Breast epithelium (tissue), 4 donors: ENCODE results near the gene GAS6. TPM values are rescaled to one million over a fixed set of nuclear protein-coding genes. Genes with fewer than 3 reads are reported as not detected.

Source experiments
- DNase-seq, 2 donors: peaks; one replicate each; pipeline ENCODE4 v3.0.0-alpha.2; 2019; ENCODE audit warnings: low spot score in 2 of 2
- H3K27ac ChIP-seq, 2 donors: fragments of 200-600 bp; sonication (generic) in 1 of 2; one replicate each; pipeline ENCODE4 v1.5.1; 2016 to 2019; ENCODE audit warnings: mild to moderate bottlenecking in 1 of 2
- H3K27me3 ChIP-seq, 2 donors: fragments of 200-600 bp; sonication (generic) in 1 of 2; one replicate each; pipeline versions ENCODE4 v1.5.1 to v1.6.0; 2017 to 2019; ENCODE audit warnings: control low read depth in 1 of 2, mild to moderate bottlenecking in 1 of 2
- H3K36me3 ChIP-seq: fragments of 200-600 bp; one replicate; pipeline ENCODE4 v1.5.1; 2019
- H3K4me1 ChIP-seq, 2 donors: fragments of 200-600 bp; sonication (generic); one replicate each; pipeline ENCODE4 v1.5.1; 2016 to 2019; ENCODE audit warnings: control low read depth in 1 of 2
- H3K4me3 ChIP-seq, 3 donors: fragments of 200-600 bp; sonication (generic); 1 replicate in 2 of 3; 2 replicates in 1 of 3; pipeline ENCODE4 v1.5.1; 2016 to 2019; ENCODE audit warnings: mild to moderate bottlenecking in 3 of 3, moderate library complexity in 2 of 3
- H3K9me3 ChIP-seq, 2 donors: fragments of 200-600 bp; sonication (generic) in 1 of 2; one replicate each; pipeline ENCODE4 v1.5.1; 2016 to 2019; ENCODE audit warnings: control low read depth in 1 of 2
- CTCF ChIP-seq, 3 donors: fragments of 450-650 bp; IDR thresholded peaks; one replicate each; pipeline ENCODE4 v1.5.1; 2016 to 2017; ENCODE audit warnings: antibody characterized with exemption in 3 of 3, mild to moderate bottlenecking in 3 of 3, moderate library complexity in 3 of 3
- POLR2A ChIP-seq: fragments of 450-650 bp; IDR thresholded peaks from one replicate; pipeline ENCODE4 v1.6.1; 2016; ENCODE audit warnings: antibody characterized with exemption, mild to moderate bottlenecking, moderate library complexity
- POLR2AphosphoS5 ChIP-seq, 3 donors: sonication (generic); formaldehyde crosslinking; IDR thresholded peaks; one replicate each; pipeline ENCODE4 v1.6.1; 2017; ENCODE audit warnings: antibody characterized with exemption in 3 of 3
- intact Hi-C: fragments of 100-400 bp; cut with DNase I; formaldehyde crosslinking; loops from one replicate; pipeline ENCODE4 v1.15.1; 2023; ENCODE audit warnings: low total_unique reads
- total RNA-seq, 3 donors: library from RNA; depleted of rRNA; stranded (reverse); fragments of >200 nt; gene quantifications; one replicate each; pipeline ENCODE4 v1.1.0, GENCODE V29; 2016

Gene GAS6
- total RNA-seq, 3 donors from 2014 or later = 85.9 to 146 (median 103) TPM

- Histone ChIP-seq H3K4me1 (no peaks in the 10 kb centered on the region), H3K36me3 (no peaks in the 10 kb centered on the region), H3K9me3 (peaks cover 4 to 14% of the 10 kb centered on the region in 2 donors), H3K27me3 (peaks cover 0 to 2% of the 10 kb centered on the region in 2 donors), H3K4me3 (no peak overlapping the region), H3K27ac (no peak overlapping the region)
- intact Hi-C loops = loop anchor here (10.0 kb wide), 1 partner anchor 134 kb away; no protein-coding TSS in a partner anchor
- TF ChIP-seq POLR2AphosphoS5 (IDR thresholded peaks at IDR 0.05) = no peak
- no peak for DNase-seq
These were observed 53.2 kb downstream of the GAS6 start for GRCh38 chr13:113810640-113811039.

GRCh38 chr13:113809934-113810333 lies 53.9 kb downstream of the GAS6 start:
- peaks cover 0 to 2% of the 10 kb centered on the region in 2 donors for H3K27me3 ChIP-seq
- peaks cover 4 to 14% of the 10 kb centered on the region in 2 donors for H3K9me3 ChIP-seq
- no peaks in the 10 kb centered on the region for H3K4me1 ChIP-seq
- intact Hi-C loops = loop anchor here (10.0 kb wide), 1 partner anchor 135 kb away; no protein-coding TSS in a partner anchor
- H3K4me3 ChIP-seq = no peak overlapping the region
- DNase-seq = no peak
- TF ChIP-seq POLR2AphosphoS5 (IDR thresholded peaks at IDR 0.05) = no peak
- no peak for TF ChIP-seq POLR2A
- TF ChIP-seq CTCF (IDR thresholded peaks at IDR 0.05) = no peak
- no peaks in the 10 kb centered on the region for H3K36me3 ChIP-seq
- no peak overlapping the region for H3K27ac ChIP-seq

GRCh38 chr13:113808058-113808834 lies 55.6 kb downstream of the GAS6 start:
- intact Hi-C loops = no loop called here
- Histone ChIP-seq H3K36me3 (no peaks in the 10 kb centered on the region), H3K27me3 (peaks cover 0 to 2% of the 10 kb centered on the region in 2 donors), H3K4me1 (no peaks in the 10 kb centered on the region), H3K27ac (no peak overlapping the region), H3K4me3 (no peak overlapping the region), H3K9me3 (peaks cover 4 to 14% of the 10 kb centered on the region in 2 donors)
- no peak for DNase-seq
- TF ChIP-seq POLR2AphosphoS5 (IDR thresholded peaks at IDR 0.05) (no peak), CTCF (IDR thresholded peaks at IDR 0.05) (no peak), POLR2A (no peak)

GRCh38 chr13:113806526-113806925 lies 57.4 kb downstream of the GAS6 start:
- peaks cover 4 to 14% of the 10 kb centered on the region in 2 donors for H3K9me3 ChIP-seq
- no peak overlapping the region for H3K27ac ChIP-seq
- intact Hi-C loops = no loop called here
- H3K36me3 ChIP-seq = no peaks in the 10 kb centered on the region
- no peaks in the 10 kb centered on the region for H3K27me3 ChIP-seq
- H3K4me3 ChIP-seq = no peak overlapping the region
- DNase-seq = no peak
- TF ChIP-seq POLR2A (no peak), CTCF (IDR thresholded peaks at IDR 0.05) (no peak), POLR2AphosphoS5 (IDR thresholded peaks at IDR 0.05) (no peak)
- H3K4me1 ChIP-seq = no peaks in the 10 kb centered on the region

- Histone ChIP-seq H3K4me1 (no peaks in the 10 kb centered on the region), H3K36me3 (no peaks in the 10 kb centered on the region), H3K27me3 (no peaks in the 10 kb centered on the region), H3K27ac (no peak overlapping the region), H3K4me3 (no peak overlapping the region), H3K9me3 (peaks cover 4 to 14% of the 10 kb centered on the region in 2 donors)
- DNase-seq = no peak
- intact Hi-C loops = no loop called here
- no peak for TF ChIP-seq CTCF (IDR thresholded peaks at IDR 0.05)
- TF ChIP-seq POLR2A = no peak
- no peak for TF ChIP-seq POLR2AphosphoS5 (IDR thresholded peaks at IDR 0.05)
These were observed 57.8 kb downstream of the GAS6 start for GRCh38 chr13:113806104-113806471.
